Head of caudate nucleus (tissue), 42 donors: ENCODE measurements around the gene NT5C1A.

Experiments used
- DNase-seq, 42 donors: peaks; one replicate each; pipeline versions ENCODE4 v3.0.0 to v3.0.0-alpha.2; 2020 to 2021; ENCODE audit warnings: mixed read lengths in 7 of 42
- intact Hi-C: fragments of 100-400 bp; cut with DNase I; formaldehyde crosslinking; loops from one replicate; pipeline ENCODE4 v1.15.0; 2022

Gene NT5C1A

DNA sequence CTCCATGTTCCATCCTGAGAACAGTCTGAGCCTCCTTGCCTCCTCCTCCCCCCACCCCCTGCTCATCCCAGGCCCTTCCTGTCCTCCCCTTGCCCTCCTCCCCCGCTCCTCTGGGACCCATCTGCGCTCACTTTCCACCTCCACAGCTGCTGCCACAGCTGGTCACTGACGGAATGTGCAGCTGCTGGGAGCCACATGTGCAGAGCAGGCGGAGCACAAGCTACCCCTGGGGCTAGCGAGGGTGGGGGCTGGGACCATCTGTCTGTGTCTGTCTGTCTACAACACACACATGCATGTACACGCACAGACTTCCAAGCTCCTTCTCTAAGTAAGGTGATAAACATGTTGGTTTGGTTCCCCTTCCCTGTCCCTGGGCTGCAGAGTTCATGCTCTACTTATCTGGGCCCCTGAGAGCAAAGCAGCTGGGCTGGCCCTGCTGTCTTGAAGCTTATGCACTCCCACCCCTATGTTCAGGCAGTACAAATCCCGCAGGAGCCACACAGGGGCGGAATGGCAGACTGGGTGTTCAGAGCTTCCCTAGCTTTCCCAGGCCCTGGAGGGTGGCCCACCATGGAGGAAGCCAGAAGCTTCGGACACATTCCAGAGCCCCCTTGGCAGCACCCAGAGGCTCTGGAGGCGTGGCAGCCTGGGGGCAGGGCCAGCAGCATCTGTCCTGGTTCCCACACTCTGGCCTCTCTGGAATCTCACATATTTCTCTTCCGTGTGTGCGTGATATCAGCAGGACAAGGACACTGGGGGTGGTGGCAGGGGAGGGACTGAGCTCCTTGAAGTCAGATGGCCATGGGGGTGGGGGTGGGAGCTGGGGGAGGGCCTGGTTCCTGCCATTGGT lies 25.4 kb downstream of the NT5C1A start:
- no peak for DNase-seq
- intact Hi-C loops: no loop called here

DNA sequence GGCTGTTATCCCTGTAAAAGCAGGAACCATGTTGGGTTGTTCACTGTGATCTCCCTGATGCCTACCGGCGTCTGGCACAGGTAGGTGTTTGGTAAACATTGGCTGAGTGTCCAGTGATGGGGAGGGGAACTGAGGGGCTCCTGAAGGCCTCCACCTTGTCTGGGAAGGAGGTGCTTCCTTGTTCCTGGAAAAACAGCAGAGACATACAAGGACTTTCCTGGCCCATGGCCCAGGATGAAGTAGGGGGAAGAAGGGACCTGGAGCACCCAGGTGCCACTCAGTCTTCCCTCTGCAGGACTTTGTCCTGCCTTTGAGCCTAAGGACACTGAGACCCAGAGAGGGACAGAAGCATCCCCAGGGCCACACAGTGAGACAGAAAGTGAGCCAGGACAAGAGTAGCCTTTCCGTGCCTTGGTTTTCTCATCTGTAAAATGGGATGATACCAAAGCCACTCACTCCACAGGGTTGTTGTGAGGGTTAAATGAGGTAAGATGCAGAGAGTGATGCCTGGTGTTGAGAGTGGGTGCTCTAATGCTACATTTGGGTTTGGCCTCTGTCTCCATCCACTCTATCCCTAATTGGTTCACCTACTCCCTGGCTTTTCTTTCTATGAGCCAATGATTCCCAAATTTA lies 26.4 kb downstream of the NT5C1A start:
- DNase-seq: no peak
- intact Hi-C loops: no loop called here

DNA sequence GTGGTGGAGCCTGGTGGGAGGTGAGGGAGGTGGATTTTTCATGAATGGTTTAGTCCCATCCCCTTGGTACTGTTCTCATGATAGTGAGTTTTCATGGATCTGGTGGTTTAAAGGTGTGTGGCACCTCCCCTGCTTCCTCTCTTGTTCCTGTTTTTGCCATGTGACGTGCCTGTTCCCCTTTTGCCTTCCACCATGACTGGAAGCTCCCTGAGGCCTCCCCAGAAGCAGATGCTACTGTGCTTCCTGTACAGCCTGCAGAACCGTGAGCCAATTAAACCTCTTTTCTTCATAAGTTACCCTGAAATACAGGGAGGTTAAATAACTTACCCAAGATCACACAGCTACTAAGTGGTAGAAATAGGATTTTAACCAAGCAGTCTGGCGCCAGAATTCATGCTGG lies 28.2 kb downstream of the NT5C1A start:
- intact Hi-C loops: no loop called here
- DNase-seq: no peak

DNA sequence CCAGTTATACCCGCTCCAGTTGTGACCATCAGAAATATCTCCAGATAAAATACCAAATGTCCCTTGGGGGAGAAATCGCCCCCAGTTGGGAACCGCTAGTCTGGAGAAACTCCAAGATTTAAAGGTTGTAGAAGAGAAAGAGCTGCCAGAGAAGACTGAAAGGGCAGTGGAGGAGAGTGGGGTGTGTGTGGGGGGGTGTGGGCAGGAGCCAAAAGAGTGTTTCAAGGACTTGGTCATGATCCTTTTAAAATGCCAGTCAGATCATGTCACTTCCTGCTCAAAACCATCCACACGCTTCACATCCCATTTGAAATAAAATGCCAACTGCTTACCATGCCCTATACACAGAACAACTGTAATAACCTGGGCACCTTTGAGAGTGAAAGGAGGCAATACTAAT lies 29.1 kb downstream of the NT5C1A start:
- intact Hi-C loops: no loop called here
- DNase-seq: no peak

DNA sequence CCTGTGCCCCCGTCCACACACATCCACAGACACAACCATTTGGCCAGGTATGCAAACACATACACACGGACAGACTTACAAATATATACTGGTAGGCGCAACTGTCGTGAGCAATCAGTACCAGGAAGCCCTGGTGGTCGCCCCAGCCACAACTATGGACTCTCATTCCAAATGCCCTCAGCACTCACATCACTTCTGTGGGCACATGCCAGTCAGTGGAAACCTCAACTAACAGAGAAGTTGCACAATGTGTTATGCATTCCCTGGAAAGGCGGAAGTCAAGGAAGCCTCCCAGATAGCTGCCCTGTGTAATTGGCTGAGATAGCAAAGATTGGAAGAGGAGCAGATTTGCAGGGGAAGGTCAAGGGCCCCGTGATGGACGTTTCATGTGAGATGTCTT lies 31.0 kb downstream of the NT5C1A start:
- DNase-seq: no peak
- intact Hi-C loops: no loop called here

DNA sequence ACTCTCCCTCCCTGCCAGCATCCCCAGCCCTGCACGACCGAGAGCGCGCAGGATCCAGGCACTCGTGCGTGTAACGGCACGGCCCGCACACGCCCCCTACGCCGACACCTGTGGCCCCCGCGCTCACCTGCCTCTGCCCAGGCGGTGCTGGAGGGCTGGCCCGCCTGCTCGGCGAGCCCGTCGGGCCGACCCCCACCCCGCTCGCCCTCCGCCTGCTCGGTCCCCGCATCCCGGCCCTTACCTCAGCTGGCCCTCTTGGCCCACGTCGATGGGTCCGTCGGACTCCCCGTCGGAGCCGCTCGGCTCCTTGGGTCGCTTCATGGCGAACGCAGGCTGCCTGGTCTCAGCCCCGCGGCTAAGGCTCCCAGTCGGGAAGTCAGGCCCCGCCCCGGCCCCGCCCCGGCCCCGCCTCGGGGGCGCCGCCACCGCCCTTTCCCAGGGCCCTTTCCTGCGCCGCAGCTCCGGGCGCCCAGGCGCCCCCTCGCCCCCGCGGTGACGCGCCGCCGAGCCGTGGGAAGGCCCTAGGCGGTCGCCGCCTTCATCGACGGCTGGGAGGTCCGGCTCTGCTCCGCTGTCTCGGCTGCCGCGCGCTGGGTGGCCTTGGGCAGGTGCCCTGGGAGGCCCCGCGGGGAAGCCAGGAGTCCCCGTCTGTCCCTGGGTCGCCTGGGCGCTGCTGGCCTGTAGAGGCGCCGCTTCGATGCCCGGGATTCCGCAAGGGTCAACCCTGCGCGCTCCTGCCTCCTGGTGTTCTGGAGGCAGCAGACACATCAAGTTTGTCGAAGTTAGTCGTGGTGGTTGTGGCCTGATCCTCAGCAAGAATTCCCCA lies 32.4 kb downstream of the NT5C1A start, which contains the start of gene HEYL:
Gene HEYL (minus strand): TSS at position 339 of the 826 bp plus-strand sequence. CDS start 18 bp downstream, at position 321.
- peak in 23 of 42 donors; percentile 9 to 63 (median 27) for DNase-seq
- intact Hi-C loops: no loop called here

DNA sequence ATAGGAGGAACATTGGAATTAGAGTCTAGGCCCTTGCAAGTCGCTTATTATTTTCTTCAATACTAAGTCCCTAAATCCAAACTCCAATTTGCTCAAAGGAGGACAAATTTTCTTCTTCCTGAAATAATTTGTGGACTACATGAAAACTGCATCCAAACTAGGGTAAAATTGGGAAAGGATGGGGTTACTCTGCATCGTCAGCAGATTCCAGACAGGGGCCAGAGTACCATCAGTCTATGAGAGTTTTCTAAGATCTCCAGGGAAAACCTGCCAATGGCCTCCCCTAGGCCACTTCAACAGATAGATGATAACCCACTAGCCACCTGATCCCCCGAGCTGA lies 33.0 kb downstream of the NT5C1A start:
- intact Hi-C loops: no loop called here

DNA sequence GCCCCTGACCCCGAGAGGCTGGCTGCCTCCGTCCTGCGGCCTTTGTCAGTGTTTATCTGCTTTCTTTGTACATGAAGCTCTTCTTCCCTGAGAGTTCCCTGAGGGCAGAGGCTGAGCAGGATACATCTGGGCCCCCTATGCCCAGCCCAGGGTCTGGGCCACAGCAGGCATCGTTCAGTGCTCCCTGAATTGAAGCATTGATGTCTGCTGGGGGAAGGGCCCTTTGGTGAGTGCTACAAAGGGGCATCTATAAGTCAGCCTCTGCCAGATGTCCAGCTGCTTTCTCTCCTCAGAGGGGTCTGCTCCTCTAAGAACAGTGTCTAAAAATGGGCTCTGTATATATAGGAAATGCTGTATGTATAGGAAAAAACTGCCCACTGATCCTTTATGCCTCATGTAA lies 34.5 kb downstream of the NT5C1A start:
- no peak for DNase-seq
- intact Hi-C loops: no loop called here

More for the DNA sequence above, 33.0 kb downstream of the NT5C1A start:
- no peak for DNase-seq

DNA sequence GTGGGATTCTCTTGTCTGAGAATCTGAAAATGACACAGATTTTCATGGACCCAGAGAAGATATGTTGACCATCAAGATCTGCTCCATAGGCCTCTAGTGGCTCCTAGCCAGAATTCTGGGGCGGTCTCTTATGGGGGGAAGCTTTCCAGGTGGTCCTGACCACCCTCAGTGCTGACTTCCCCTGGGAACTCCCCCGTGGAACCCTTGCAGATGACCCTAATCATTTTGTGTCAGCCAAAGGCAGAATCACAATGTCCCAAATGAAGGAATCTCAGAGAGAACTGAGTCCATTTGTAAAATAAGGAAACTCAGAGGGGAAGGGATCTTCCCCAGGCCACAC lies 36.1 kb downstream of the NT5C1A start:
- intact Hi-C loops: no loop called here
- DNase-seq: no peak

DNA sequence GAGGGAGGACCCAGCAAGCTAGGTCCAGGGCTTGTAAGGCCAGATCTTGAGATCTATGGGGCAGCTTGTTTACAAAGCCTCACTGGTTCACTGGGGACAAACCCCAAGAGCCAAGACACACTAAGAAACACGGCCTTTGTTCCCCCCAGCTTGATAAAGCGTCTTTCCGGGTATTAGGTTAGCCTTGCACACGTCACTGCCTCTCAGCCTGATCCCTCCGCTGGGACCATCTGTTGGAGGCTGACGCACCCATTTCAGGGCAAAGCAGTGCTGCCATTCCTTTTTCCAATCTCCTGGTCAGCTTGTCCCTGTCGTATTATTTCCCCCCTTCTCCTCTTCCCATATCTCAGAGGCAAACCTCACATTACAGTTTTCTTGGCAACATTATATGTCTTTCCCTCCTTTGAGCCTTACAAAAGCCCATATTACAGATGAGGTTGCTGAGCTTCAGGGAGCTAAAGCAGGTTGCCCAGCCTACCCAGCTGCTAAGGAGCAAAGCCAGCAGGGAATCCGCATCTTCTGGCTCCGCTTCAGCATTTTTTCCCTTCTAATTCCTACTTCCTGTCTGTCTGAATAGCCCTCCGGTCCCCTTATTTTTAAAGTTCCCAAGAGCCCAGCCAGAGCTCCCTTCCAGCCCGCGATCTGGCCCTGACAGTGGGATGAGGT lies 36.6 kb downstream of the NT5C1A start:
- DNase-seq: no peak
- intact Hi-C loops: no loop called here

DNA sequence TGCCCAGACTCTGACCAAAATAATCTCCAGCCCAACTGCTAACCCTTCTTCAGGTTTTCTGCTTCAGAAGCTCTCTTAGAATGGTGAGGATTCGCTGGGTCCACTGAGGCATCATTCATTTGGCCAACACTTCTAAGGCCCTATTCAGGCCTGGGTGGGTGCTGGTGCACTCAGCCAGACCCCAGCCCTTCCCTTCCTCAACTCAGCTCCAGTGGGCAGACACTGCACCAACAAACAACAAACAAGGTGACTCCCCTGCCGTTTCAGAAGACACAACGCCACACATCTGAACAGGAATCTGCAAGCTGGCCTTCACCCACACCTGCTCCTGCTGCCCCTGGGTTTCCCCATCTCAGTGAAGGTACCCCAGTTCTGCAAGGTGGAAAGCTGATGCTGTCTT lies 38.5 kb downstream of the NT5C1A start:
- no peak for DNase-seq
- intact Hi-C loops: no loop called here

DNA sequence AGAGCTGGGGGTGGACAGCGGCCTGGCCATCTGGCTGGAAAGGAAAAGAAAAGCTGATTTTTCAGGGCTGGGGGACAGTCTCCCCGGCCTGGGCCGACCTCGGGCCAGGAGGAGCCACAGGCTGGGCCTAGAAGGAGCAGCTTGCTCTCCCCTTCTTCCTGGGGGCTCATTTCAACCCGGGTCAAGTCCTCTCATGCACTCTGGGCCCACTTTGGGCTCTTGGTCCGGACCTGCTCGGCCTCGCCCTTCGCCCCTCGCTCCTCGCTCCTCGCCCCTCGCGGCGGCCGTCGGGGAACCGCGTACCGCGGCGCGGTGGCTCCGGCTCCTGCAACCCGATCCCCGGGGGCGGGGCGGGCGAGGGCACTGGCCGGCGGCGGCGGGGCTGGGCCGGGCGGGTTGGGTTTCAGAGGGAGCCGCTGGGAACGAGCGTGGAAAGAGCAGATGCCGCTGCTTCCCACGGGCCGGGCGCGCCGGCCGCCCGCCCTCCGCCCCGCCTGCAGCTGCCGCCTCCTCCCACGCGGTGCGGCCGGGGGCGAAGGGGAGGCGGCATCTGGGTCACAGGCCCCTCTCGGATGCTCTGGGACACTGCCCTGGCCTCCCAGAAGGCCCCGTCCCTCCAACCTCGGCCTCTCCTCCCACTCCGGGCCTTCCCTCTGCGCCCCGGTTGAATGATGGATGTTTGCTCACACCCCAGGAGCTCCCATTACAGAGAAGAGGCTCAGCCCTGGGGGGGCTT lies 39.1 kb downstream of the NT5C1A start:
- intact Hi-C loops: no loop called here
- peak in 19 of 42 donors; percentile 5 to 68 (median 39) for DNase-seq

DNA sequence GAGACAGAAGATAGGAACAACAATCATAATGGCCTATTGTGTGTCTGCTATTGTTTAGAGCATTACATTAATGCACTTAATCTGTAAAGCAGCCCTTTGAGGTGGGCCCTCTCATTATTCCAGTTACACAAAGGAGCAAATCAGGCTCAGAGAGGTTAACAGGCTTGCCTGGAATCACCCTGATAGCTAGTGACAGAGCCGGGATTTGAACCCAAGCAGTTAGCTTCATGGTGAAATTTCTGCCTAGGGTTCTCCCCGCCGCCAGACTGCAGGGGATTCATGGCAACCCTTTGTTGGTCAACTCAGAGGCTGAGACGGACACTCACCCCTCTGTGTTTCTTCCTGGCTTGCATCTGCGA lies 39.6 kb downstream of the NT5C1A start:
- intact Hi-C loops: no loop called here
- DNase-seq: no peak

DNA sequence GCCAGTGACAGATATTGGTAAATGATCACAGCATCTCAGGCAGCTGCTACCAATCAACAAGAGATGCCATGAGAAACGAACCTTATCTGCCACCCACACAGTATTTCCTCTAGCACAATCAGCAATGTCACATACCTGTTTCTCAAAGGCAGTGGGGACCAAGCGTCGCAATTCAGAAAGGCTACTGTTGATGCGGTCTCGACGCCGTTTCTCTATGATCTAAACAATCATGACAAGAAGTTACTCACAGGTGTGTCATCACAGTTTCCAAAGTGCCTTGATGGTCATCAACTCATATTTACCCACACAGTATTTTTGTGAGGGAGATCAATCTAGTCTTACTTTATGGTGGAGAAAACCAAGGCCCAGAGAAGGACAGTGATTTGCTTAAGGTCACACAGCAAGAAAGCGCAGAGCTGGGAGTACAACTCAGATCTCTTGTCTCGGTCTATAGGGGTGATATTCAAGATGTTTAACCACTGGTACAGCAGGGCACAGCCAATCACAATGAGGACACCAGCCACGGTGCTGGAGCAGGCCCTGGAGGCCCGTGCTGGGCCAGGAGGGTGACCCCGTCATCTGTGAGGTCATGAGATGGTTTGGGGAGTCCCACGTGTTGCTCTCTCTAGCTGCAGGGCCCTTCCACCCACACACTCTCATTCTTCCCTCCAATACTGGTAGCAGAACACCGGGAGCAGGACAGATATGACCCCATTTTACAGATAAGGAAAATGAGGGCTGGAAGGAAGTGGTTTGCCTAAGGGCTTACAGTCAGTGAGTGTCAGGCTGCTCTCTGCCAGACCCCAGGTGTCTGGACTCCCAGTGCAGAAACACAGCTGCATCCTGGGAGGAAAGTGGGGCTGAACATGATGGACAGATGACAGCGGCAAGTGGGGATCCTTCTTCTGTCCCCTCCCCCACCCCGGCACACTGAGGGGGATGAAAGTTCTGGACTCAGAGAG lies 40.3 kb downstream of the NT5C1A start:
- intact Hi-C loops: no loop called here

DNA sequence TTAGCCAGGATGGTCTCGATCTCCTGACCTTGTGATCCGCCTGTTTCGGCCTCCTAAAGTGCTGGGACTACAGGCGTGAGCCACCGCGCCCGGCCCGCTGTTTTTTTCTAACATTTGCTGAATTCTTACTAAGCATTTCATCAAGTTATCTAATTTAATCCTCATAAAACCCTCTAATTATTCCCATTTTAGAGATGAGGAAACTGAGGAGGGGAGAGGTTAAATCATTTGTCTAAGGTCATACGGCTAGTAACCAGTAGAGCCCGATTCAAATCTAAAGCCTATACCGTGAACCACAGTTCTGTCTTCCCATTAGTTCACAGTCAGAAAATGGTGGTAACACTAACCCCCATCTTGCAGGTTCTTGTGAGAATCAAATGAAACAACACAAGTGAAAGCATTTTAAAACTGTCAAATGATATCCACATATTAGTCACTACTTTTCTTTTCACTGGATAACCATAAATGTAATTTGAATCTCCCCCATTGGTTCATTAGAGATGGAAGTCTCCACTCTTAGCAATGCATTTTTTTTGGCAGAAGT lies 43.0 kb downstream of the NT5C1A start:
- intact Hi-C loops: no loop called here
- no peak for DNase-seq

More for the DNA sequence above, 40.3 kb downstream of the NT5C1A start:
- no peak for DNase-seq

DNA sequence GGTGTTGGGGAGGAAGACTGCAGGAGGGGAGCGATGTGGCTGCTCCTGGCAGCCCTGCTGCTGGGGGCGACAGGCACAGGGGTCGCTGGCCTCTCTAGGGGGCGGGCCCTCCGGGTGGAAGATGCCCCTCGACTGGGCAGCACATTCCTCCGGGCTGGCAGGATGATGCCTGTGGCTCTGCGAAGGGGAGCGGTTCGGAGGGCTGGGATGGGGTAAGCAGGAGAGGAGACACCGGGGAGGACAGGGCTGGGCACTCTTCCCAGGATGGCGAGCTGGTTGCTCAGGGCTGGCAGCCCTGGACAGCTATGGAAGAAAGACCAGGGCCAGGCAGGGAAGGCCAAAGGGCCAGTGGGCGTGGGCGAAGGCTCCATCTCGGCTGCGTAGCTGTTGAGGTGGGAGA lies 45.3 kb downstream of the NT5C1A start:
- intact Hi-C loops: no loop called here
- peak in 4 of 42 donors; percentile 5 to 21 (median 13) for DNase-seq

DNA sequence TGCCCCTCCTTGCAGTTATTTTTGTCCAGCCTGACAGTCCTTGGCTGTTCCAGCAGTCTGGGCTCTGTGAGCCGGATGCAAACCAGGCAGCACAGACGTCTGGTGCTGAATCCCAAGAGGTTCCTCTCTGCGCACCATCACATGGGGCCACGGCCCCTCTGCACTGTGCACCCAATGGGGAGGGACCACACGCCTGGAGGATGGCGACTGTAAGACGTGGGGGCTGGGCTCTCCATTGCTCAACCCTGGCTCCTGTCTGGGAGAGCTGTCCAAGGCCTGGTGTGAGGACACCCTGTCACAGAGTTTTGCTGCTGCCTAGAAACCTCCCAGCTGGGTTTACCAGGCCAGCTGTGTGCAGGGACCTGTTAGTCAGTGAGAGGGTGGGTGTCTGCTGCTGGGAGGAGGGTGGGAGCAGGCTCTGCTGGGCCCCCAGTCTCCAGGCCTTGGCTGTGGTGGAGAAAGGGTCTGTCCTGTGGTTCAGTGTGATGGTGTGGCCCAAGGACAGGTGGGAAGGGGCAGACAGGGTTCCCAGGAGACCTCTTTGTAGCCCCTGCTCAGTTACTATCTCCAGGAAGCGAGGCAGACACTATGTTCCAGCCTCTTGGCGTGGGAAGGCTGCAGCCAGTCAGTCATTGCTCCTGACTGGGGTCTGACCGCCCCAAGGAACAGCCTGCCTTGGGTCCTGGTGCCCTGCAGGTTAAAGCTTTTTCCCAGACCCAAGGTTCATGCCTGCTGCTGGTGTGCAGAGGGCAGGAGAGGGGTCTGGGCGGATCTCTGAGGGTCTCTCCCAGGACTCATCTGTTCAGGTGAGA lies 46.2 kb downstream of the NT5C1A start:
- DNase-seq: peak in 40 of 42 donors; percentile 26 to 82 (median 55)
- intact Hi-C loops: no loop called here
